Measurements from ENCODE around the gene HADHA.

HADHA gene

GRCh38 chr2:26244309-26245230, at the start of gene HADHA, which contains the start of gene HADHB:
Gene HADHA, minus strand, starts transcription at chr2:26244632. Its CDS starts 36 bp downstream, at chr2:26244596.
Gene HADHB, plus strand, starts transcription at chr2:26244939. Its CDS starts 9,316 bp downstream, at chr2:26254255.
- Histone ChIP-seq H4K20me1 (ENCODE audit: insufficient read depth, low read length) (no peaks in the 10 kb centered on the region), H3K4me2 (ENCODE audit: low read depth, low read length) (peak within 1 kb of the TSS; percentile 77), H3K4me1 (ENCODE audit: low read length) (peaks cover 25% of the 10 kb centered on the region), H3K36me3 (replicated peaks; ENCODE audit: insufficient read depth, low read length) (no peaks in the 10 kb centered on the region), H3K9me2 (replicated peaks; ENCODE audit: insufficient read depth, low read length) (no peaks in the 10 kb centered on the region), H3F3A (ENCODE audit: insufficient read depth, low read length) (peaks cover 26% of the 10 kb centered on the region), H3K79me2 (ENCODE audit: low read length) (peaks cover 97% of the 10 kb centered on the region), H2AFZ (ENCODE audit: low read length) (peak within 1 kb of the TSS; percentile 84), H3K9me3 (replicated peaks; ENCODE audit: insufficient read depth, low read length) (no peaks in the 10 kb centered on the region), H3K27ac (ENCODE audit: low read length) (peak within 1 kb of the TSS; percentile 94), H3K27me3 (replicated peaks; ENCODE audit: insufficient read depth, low read length) (no peaks in the 10 kb centered on the region), H3K9ac (ENCODE audit: low read length) (peak within 1 kb of the TSS; percentile 95), H3K4me3 (ENCODE audit: low read length) (peak within 1 kb of the TSS; percentile 95)
- peak; percentile 90 for DNase-seq
- peak; percentile 23; the same call in 1 of the 2 replicates for TF ChIP-seq CTCF (IDR thresholded peaks at IDR 0.05; ENCODE audit: low read length)
- TF ChIP-seq EZH2phosphoT487 (IDR thresholded peaks at IDR 0.05; ENCODE audit: low read length): no peak
- TF ChIP-seq EZH2 (optimal IDR thresholded peaks at IDR 0.05; ENCODE audit: low read depth, low read length): no peak

GRCh38 chr2:26292646-26293045, 48.2 kb upstream of the HADHA start:
- no peaks in the 10 kb centered on the region for H3K9me3 ChIP-seq (replicated peaks; ENCODE audit: insufficient read depth, low read length)
- no peaks in the 10 kb centered on the region for H3K4me1 ChIP-seq (ENCODE audit: low read length)
- no peaks in the 10 kb centered on the region for H3K79me2 ChIP-seq (ENCODE audit: low read length)
- no peaks in the 10 kb centered on the region for H4K20me1 ChIP-seq (ENCODE audit: insufficient read depth, low read length)
- H2AFZ ChIP-seq (ENCODE audit: low read length): no peak overlapping the region
- 0 out of 2 replicates have a peak, but pooled peaks cover 2% of the 10 kb centered on the region for H3K36me3 ChIP-seq (replicated peaks; ENCODE audit: insufficient read depth, low read length)
- no peak overlapping the region for H3K9ac ChIP-seq (ENCODE audit: low read length)
- no peak overlapping the region for H3K4me3 ChIP-seq (ENCODE audit: low read length)
- no peak overlapping the region for H3K4me2 ChIP-seq (ENCODE audit: low read depth, low read length)
- DNase-seq: no peak
- no peaks in the 10 kb centered on the region for H3K9me2 ChIP-seq (replicated peaks; ENCODE audit: insufficient read depth, low read length)
- H3K27me3 ChIP-seq (replicated peaks; ENCODE audit: insufficient read depth, low read length): no peaks in the 10 kb centered on the region
- H3F3A ChIP-seq (ENCODE audit: insufficient read depth, low read length): no peaks in the 10 kb centered on the region
- H3K27ac ChIP-seq (ENCODE audit: low read length): no peak overlapping the region
- TF ChIP-seq EZH2 (optimal IDR thresholded peaks at IDR 0.05; ENCODE audit: low read depth, low read length) (no peak), EZH2phosphoT487 (IDR thresholded peaks at IDR 0.05; ENCODE audit: low read length) (no peak), CTCF (IDR thresholded peaks at IDR 0.05; ENCODE audit: low read length) (no peak)

GRCh38 chr2:26290001-26290400, 45.6 kb upstream of the HADHA start:
- no peak overlapping the region for H3K27ac ChIP-seq (ENCODE audit: low read length)
- H3K9me2 ChIP-seq (replicated peaks; ENCODE audit: insufficient read depth, low read length): no peaks in the 10 kb centered on the region
- DNase-seq: no peak
- H3K36me3 ChIP-seq (replicated peaks; ENCODE audit: insufficient read depth, low read length): 0 out of 2 replicates have a peak, but pooled peaks cover 3% of the 10 kb centered on the region
- H4K20me1 ChIP-seq (ENCODE audit: insufficient read depth, low read length): no peaks in the 10 kb centered on the region
- no peaks in the 10 kb centered on the region for H3K4me1 ChIP-seq (ENCODE audit: low read length)
- H3F3A ChIP-seq (ENCODE audit: insufficient read depth, low read length): no peaks in the 10 kb centered on the region
- no peak overlapping the region for H3K9ac ChIP-seq (ENCODE audit: low read length)
- H3K79me2 ChIP-seq (ENCODE audit: low read length): no peaks in the 10 kb centered on the region
- H3K4me2 ChIP-seq (ENCODE audit: low read depth, low read length): no peak overlapping the region
- no peak overlapping the region for H3K4me3 ChIP-seq (ENCODE audit: low read length)
- H3K9me3 ChIP-seq (replicated peaks; ENCODE audit: insufficient read depth, low read length): no peaks in the 10 kb centered on the region
- H3K27me3 ChIP-seq (replicated peaks; ENCODE audit: insufficient read depth, low read length): no peaks in the 10 kb centered on the region
- TF ChIP-seq CTCF (IDR thresholded peaks at IDR 0.05; ENCODE audit: low read length): no peak
- no peak for TF ChIP-seq EZH2phosphoT487 (IDR thresholded peaks at IDR 0.05; ENCODE audit: low read length)
- no peak for TF ChIP-seq EZH2 (optimal IDR thresholded peaks at IDR 0.05; ENCODE audit: low read depth, low read length)
- no peak overlapping the region for H2AFZ ChIP-seq (ENCODE audit: low read length)
